NOMO-1 treated with dmso at 0.1 percent for 144 hours (cell line): ENCODE results near the gene FER1L5.

ENCODE experiments used
- DNase-seq: peaks from one replicate; lab custom pipeline; 2025; ENCODE audit not compliant: unreplicated experiment; lab: John Stamatoyannopoulos, UW

The FER1L5 gene

GRCh38 chr2:96642564-96643360 lies at the start of gene FER1L5:
FER1L5 (plus strand) TSS chr2:96642764; CDS start chr2:96642837, 73 bp downstream.
- DNase-seq: no peak

GRCh38 chr2:96594282-96594681 lies 48.3 kb upstream of the FER1L5 start:
- DNase-seq: no peak

GRCh38 chr2:96594691-96595152 lies 47.8 kb upstream of the FER1L5 start:
- DNase-seq: no peak

GRCh38 chr2:96596596-96596995 lies 46.0 kb upstream of the FER1L5 start:
- DNase-seq: no peak

- DNase-seq: no peak
Observed at GRCh38 chr2:96599941-96600340, 42.6 kb upstream of the FER1L5 start.

GRCh38 chr2:96601382-96602292 lies 40.9 kb upstream of the FER1L5 start:
- DNase-seq: no peak

GRCh38 chr2:96602330-96602823 lies 40.2 kb upstream of the FER1L5 start:
- DNase-seq: no peak

- no peak for DNase-seq
Observed at GRCh38 chr2:96604104-96604503, 38.5 kb upstream of the FER1L5 start.

GRCh38 chr2:96608469-96609455 lies 33.8 kb upstream of the FER1L5 start:
- no peak for DNase-seq

GRCh38 chr2:96616128-96616527 lies 26.4 kb upstream of the FER1L5 start:
- no peak for DNase-seq

GRCh38 chr2:96616535-96616934 lies 26.0 kb upstream of the FER1L5 start:
- no peak for DNase-seq

GRCh38 chr2:96617012-96617411 lies 25.6 kb upstream of the FER1L5 start:
- DNase-seq: no peak

GRCh38 chr2:96618596-96619283 lies 23.8 kb upstream of the FER1L5 start:
- DNase-seq: no peak

GRCh38 chr2:96622544-96622943 lies 20.0 kb upstream of the FER1L5 start:
- no peak for DNase-seq

GRCh38 chr2:96623116-96623515 lies 19.4 kb upstream of the FER1L5 start:
- peak; percentile 1 for DNase-seq

- no peak for DNase-seq
Observed at GRCh38 chr2:96625571-96626552, 16.7 kb upstream of the FER1L5 start.

- DNase-seq: no peak
Observed at GRCh38 chr2:96626553-96626942, 16.0 kb upstream of the FER1L5 start.

GRCh38 chr2:96631804-96632435 lies 10.6 kb upstream of the FER1L5 start:
- DNase-seq: no peak
